Glomerular endothelial cell (primary cell): ENCODE results near the gene HSPD1. TPM values are rescaled to one million over a fixed set of nuclear protein-coding genes. Genes with fewer than 3 reads are reported as not detected.

Experiments used
- DNase-seq: peaks from one replicate; pipeline ENCODE4 v3.0.0-alpha.2; 2011; ENCODE audit warnings: low read depth, low spot score; ENCODE audit errors: extremely low read depth
- total RNA-seq: library from RNA; depleted of rRNA; stranded (reverse); fragments of >200 nt; gene quantifications from 2 replicates; pipeline ENCODE4 v1.2.3, GENCODE V29; 2015

Gene HSPD1
- total RNA-seq: 153 and 164 TPM in 2 replicates

- DNase-seq: peak; percentile 94
Observed at GRCh38 chr2:197499594-197500502, at the start of gene HSPD1, which contains the start of gene HSPE1. Gene HSPD1, minus strand, starts transcription at chr2:197499840. Its CDS starts 992 bp downstream, at chr2:197498848. Gene HSPE1, plus strand, starts transcription at chr2:197500379. Its CDS starts 58 bp downstream, at chr2:197500437.

GRCh38 chr2:197548582-197548981 lies 48.9 kb upstream of the HSPD1 start:
- no peak for DNase-seq

GRCh38 chr2:197547163-197547900 lies 47.7 kb upstream of the HSPD1 start:
- DNase-seq: no peak

- DNase-seq: no peak
Observed at GRCh38 chr2:197543206-197543605, 43.6 kb upstream of the HSPD1 start.

- no peak for DNase-seq
Observed at GRCh38 chr2:197539734-197540133, 40.1 kb upstream of the HSPD1 start.

- DNase-seq: no peak
Observed at GRCh38 chr2:197538412-197538811, 38.8 kb upstream of the HSPD1 start.

- DNase-seq: no peak
Observed at GRCh38 chr2:197517150-197517549, 17.5 kb upstream of the HSPD1 start.

GRCh38 chr2:197516393-197516761 lies 16.7 kb upstream of the HSPD1 start:
- no peak for DNase-seq

GRCh38 chr2:197515739-197516392 lies 16.2 kb upstream of the HSPD1 start, which contains the start of gene MOB4:
Gene MOB4, plus strand, starts transcription at chr2:197516066. Its CDS starts 21 bp downstream, at chr2:197516087.
- DNase-seq: no peak

- DNase-seq: no peak
Observed at GRCh38 chr2:197515315-197515738, 15.7 kb upstream of the HSPD1 start.

- no peak for DNase-seq
Observed at GRCh38 chr2:197514754-197515153, 15.1 kb upstream of the HSPD1 start.

- no peak for DNase-seq
Observed at GRCh38 chr2:197513915-197514314, 14.3 kb upstream of the HSPD1 start.

GRCh38 chr2:197506658-197507057 lies 7.0 kb upstream of the HSPD1 start:
- no peak for DNase-seq

- no peak for DNase-seq
Observed at GRCh38 chr2:197504512-197504911, 4.9 kb upstream of the HSPD1 start.

GRCh38 chr2:197504000-197504399 lies 4.4 kb upstream of the HSPD1 start:
- DNase-seq: no peak

- no peak for DNase-seq
Observed at GRCh38 chr2:197502685-197503084, 3.0 kb upstream of the HSPD1 start.

- no peak for DNase-seq
Observed at GRCh38 chr2:197502201-197502600, 2.6 kb upstream of the HSPD1 start.

- DNase-seq: no peak
Observed at GRCh38 chr2:197500503-197501131, 977 bp upstream of the HSPD1 start.

GRCh38 chr2:197498937-197499593 lies 575 bp downstream of the HSPD1 start:
- DNase-seq: no peak
